ENCODE results near the gene DRD4.

DRD4 gene

DNA sequence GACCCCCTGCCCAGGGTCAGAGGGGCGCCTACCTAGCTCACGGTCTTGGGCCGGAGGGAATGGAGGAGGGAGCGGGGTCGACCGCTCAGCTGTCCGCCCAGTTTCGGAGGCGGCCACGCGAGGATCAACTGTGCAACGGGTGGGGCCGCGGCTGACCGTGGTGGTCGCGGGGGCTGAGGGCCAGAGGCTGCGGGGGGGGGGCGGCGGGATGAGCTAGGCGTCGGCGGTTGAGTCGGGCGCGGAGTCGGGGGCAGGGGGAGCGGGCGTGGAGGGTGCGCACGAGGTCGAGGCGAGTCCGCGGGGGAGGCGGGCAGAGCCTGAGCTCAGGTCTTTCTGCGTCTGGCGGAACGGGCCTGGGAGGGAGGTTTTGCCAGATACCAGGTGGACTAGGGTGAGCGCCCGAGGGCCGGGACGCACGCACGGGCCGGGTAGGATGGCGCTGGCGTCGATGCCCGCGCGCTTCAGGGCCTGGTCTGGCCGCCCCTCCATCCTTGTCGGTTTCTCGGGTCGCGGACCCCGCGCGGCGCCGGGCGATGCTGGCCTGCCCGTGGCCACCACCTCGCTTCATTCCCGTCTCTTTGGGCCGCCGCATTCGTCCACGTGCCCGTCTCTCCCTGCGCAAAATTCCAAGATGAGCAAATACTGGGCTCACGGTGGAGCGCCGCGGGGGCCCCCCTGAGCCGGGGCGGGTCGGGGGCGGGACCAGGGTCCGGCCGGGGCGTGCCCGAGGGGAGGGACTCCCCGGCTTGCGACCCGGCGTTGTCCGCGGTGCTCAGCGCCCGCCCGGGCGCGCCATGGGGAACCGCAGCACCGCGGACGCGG, at the start of gene DRD4:
Gene DRD4 (plus strand): TSS at position 759 of the 822 bp plus-strand sequence. CDS start 36 bp downstream, at position 795.
- DNase-seq = no peak

DNA sequence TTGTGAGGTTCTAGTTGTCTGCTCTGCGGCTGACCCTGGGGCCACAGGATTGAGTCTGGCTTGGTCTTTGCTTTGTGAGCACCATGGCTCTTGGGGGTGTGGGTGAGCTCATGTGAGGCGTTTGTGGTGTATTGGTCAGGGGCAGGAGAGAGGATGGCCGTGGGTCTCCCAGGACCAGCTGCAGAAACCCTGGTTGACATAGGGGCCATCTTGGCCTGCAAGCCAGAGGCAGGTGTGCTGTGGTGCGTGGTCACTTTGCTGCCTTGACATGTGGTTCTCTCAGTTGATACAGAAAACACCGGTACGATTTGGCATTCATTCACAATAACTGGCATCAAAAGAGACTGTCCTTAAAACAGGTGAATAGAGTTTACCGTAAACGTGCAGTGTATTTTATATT, 49.5 kb upstream of the DRD4 start:
- DNase-seq = no peak

DNA sequence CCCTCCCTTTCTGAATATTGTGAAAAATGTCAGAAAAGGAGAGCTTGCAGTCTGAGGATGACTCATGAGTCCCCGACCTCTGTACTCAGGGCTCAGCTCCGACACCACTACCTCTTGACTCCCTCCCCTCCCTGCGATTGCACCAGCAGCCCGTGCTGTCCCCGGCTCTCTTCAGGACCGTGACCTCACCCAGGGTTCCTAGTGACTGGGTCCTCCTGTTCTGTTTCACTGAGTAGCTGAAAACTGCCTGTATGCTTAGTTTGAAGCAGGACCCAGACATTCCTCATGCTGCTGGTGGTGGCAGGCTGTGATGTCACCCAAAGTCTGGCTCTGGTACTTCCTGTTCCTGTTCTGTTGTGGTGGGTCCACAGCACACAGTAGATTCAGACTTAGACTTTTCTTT, 49.1 kb upstream of the DRD4 start:
- no peak for DNase-seq

DNA sequence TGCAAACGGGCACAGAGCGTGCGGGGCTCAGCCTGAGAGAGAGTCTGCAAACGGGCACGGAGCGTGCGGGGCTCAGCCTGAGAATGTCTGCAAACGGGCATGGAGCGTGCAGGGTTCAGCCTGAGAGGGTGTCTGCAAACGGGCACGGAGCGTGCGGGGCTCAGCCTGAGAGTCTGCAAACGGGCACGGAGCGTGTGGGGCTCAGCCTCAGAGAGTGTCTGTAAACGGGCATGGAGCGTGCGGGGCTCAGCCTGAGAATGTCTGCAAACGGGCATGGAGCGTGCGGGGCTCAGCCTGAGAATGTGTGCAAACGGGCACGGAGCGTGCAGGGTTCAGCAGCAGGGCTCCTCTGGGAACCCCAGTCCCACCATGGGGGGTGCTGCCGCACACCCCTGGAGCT, 47.3 kb upstream of the DRD4 start:
- no peak for DNase-seq

DNA sequence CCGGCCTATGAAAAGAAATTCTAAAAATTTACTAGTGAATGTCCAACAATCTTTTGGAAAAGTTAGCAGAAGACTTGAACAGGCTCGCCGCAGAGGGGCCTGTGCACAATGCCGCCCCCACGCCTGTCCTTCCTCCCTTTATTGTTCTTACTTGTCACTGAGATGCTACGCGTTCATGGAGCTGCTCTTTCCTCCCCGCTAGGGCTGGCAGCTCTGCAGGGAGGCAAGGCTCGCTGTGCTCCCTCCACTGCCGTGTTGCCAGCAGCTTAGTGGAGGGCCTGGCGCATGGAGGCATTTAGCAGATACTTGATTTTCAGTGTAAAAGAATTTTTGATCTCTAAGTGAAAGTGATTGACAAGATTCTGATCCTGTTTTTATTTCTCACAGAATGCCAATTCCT, 46.1 kb upstream of the DRD4 start:
- no peak for DNase-seq

DNA sequence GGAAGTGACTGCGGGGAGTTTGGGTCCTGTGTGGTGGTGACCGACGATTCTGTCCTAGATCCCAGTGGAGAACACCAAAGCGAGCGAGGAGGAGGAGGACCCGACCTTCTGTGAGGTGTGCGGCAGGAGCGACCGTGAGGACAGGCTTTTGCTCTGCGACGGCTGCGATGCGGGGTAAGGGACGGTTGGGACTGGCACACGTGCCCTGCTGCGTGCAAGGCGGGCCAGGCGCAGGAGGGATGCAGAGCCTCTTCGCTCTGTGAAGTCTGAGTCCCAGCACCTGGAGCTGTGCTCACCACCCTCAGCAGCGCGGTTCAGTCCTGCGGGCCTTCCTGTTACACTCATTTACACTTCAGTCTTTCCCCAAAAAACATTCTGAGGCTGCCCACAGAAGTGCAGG, 44.6 kb upstream of the DRD4 start:
- no peak for DNase-seq

DNA sequence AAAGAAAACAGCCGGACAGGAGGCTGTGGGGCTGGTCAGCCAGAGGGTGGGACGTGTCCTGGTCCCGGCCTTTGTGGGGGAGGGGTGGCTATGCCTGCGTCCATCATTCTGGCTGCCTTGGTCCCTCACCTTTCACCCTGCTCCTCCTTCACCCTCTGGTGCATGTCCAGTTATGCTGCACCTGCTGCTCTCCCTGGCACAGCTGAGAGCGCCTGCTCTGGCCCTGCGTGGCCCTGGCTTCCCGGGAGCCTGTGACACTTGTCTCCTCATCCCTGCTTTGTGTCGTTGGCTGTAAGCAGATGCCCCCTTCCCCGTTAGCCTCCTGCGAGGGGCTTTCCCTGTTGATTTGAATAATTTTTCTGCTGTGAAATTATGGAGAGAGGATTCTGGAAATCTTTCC, 44.2 kb upstream of the DRD4 start:
- DNase-seq = no peak

DNA sequence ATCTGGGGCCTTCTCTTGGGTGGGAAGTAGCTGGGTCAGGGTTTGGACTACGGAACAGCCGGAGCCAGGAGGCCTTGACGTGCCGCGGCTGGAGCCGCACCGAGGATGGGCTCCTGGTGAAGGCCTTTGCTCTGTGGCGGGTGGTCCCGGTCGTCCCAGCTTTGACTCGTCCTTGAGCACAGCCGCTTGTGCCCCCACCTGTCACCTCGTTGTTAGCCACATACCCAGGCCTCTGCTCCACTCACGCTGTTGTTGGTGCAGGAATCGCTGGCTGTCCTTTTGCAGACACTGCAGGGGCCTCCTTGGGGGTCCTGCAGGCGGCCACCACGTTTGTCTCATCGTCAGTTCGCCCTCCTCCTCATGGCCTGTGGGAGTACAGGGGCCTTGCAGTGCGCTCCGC, 43.7 kb upstream of the DRD4 start:
- DNase-seq = no peak

DNA sequence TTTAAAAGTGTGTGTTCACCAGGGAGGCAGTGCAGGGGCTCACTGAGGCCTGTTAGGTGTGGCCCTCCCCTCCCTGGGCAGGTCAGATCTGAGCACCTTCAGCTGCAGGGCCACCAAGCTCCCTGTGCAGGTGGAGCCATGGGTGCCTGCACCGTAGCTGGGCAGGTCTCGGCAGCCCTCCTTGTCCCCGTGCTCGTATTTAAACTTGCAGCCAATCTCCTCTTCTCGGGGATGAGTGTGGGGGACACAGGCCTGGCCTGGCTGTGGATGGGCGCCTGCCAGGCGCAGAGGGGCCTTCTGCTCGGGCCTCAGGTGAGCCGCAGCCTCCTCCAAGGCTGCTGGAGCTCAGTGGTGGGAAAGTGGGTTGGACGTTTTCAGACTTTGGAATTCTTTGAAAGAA, 41.7 kb upstream of the DRD4 start:
- DNase-seq = no peak

DNA sequence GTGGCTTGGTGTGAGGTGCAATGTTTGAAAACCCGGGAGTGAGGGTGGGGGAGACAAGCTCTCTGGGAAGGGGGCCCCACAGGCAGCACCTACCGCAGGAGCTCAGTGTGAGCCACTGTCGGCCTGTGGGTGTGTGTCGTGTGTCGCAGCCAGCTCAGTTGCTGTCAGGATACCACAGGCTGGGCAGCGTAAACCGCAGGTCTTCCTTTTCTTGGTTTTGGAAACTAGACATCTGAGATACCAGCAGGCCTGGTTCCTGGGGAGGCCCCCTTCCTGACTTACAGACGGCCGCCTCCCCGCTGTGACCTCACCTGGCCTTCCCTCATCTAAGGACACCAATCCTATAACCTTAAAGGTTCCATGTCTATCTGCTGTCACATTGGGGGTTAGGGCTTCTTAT, 40.7 kb upstream of the DRD4 start:
- no peak for DNase-seq

DNA sequence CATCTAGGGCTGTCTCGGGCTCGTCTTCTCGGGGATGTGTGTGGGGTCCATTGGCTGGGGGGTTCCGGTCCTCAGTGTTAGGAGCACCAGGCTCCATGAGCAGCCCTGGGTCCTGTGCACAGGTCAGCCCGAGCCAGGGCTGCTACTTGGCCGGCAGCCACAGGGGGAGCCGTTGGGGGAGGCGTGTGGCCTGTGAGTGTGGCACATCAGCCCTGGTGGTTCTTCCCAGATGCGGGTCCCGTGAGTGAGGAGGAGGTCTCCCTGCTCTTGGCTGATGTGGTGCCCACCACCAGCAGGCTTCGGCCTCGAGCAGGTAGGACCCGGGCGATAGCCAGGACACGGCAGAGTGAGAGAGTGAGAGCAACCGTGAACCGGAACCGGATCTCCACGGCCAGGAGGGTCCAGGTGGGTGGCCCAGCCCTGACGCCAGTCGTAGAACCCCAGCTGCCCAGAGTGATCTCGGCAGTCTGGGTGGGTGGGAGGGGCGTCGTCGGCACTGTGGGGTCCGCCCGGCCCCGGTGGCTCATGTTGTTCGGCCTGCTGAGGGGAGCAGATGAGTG, 39.8 kb upstream of the DRD4 start:
- no peak for DNase-seq

DNA sequence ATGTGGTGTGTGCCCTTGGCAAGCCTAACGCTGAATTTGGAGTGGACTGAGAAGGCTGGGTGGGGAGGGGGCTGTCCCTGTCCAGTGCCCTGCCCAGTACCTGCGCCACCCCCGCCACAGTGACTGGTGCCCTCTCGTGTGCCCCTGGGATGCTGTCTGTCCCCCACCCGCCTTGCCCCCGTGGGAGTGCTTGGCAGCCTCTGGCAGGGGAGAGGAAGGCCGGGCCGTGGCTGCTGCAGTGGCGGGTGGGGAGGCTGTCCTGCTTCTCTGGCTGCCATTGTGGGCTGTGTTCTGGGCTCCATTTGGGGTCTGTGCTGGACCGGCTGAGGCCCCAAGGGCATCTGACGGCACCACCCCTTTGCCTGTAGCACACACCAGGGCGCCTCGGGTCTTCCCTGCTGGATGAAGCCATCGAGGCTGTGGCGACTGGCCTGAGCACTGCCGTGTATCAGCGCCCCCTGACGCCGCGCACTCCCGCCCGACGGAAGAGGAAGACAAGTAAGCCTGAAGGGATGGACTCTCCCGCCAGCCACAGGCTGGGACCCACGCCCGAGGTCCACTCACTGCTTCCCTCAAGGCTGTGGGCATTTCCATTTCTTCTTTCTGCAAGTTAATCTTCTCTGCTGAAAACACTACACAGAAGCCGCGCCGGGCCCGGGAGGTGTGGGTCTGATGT, 38.9 kb upstream of the DRD4 start:
- DNase-seq = no peak

DNA sequence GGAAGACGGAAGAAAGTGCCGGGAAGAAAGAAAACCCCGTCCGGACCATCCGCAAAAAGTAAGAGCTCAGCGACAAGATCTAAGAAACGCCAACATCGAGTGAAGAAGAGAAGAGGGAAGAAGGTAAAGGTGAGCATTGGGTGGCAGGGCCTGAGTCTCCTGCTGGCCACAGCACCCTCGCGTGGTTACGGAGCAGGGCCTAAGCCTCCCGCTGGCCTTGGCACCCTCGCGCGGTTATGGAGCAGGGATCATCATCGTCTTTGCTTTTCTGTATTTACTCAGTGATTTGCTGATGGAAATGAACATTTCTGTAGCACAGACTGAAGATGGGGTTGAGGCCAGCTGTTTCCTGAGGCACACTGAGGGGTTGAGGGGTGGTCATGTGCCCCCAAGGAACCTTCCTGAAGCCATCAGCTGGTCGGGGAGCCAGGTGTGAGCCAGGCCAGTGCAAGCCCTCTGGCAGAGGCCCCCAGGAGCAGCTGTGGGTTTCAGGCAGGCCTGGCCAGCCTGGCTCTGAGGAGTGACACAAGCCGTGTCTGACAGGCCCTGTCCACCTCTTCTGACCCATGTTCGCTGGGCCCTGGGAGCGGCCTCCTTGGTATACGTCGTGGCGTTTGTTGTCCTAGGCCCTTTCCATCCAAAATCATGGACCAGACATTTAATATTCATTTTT, 35.4 kb upstream of the DRD4 start:
- no peak for DNase-seq

DNA sequence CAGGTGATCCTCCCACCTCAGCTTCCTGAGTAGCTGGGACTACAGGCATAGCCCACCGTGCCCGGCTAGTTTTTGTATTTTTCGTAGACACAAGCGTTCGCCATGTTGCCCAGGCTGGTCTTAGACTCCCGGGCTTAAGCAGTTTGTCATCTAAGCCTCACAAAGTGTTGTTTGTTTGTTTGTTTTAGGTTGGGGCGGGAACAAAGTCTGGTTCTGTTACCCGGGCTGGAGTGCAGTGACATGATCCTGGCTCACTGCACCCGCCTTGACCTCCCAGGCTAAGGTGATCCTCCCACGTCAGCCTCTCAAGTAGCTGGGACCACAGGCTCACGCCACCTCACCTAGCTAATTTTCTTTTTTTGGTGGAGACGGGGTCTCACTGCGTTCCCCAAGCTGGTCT, 33.9 kb upstream of the DRD4 start:
- no peak for DNase-seq

DNA sequence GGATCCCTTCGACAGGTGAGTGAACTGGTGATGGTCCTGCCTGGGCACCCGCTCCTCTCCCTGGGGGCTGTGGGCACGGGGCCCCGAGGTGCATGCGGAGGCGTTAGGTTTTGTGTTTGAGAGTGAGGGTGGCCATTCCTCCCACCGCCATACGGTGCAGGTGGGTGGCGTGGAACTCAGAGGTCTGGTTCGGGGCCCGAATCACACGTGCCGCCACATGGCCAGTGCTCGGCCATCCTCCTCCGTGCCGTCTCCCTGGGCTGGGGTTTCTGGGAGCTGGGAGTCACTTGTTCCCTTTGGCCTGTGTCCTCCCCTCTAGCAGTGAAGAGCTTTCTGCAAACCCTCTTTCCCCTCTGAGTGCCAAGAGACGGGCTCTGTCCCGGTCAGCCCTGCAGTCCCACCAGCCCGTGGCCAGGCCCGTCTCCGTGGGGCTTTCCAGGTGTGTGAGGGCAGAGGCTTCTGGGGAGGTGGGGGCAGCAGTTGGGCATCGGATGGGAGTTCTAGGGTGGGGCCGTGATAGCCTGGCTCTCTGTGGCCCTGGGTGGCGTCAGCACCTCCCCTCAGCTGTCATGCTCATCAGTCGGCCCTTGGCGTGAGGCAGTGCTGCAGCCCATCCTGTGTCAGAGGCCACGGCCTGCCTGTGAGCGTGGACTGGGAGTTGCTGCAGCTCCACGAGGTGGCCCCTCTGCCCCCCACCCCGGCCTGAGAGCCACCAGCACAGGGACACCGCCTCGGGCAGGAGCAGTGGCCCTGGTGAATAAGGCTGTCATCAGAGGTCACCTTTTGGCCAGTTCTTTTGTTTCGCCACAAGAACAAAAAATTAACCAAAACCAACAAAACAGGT, 31.6 kb upstream of the DRD4 start:
- DNase-seq = no peak

DNA sequence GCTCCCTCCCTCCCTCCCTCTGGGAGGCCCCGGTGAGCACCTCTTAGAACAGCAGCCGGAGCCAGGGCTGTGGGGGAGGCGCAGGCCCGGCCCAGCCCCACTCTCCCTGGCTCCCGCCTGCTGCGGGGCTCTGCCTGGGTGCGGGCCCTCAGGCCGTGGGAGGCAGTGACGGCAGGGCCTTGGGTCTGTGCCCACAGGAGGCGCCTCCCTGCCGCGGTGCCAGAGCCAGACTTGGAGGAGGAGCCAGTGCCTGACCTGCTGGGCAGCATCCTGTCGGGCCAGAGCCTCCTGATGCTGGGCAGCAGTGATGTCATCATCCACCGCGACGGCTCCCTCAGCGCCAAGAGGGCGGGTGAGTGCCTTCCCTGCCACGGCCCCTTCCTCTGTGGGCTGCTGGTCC, 30.8 kb upstream of the DRD4 start:
- DNase-seq = no peak

DNA sequence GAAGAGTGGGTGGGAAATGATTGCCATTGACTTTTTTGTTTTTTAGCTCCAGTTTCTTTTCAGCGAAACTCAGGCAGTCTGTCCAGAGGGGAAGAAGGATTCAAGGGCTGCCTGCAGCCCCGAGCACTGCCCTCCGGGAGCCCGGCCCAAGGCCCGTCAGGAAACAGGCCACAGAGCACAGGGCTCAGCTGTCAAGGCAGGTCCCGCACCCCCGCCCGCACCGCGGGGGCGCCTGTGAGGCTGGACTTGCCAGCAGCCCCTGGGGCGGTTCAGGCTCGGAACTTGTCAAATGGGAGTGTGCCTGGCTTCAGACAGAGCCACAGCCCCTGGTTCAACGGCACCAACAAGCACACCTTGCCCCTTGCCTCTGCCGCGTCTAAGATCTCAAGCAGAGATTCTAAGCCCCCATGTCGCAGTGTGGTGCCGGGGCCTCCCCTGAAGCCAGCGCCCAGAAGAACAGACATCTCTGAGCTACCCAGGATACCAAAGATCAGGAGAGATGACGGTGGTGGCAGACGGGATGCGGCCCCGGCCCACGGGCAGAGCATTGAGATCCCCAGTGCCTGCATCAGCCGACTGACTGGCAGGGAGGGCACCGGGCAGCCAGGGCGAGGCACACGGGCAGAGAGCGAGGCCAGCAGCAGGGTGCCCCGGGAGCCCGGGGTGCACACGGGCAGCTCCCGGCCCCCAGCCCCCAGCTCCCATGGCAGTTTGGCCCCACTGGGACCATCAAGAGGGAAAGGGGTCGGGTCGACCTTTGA, 29.9 kb upstream of the DRD4 start:
- no peak for DNase-seq

DNA sequence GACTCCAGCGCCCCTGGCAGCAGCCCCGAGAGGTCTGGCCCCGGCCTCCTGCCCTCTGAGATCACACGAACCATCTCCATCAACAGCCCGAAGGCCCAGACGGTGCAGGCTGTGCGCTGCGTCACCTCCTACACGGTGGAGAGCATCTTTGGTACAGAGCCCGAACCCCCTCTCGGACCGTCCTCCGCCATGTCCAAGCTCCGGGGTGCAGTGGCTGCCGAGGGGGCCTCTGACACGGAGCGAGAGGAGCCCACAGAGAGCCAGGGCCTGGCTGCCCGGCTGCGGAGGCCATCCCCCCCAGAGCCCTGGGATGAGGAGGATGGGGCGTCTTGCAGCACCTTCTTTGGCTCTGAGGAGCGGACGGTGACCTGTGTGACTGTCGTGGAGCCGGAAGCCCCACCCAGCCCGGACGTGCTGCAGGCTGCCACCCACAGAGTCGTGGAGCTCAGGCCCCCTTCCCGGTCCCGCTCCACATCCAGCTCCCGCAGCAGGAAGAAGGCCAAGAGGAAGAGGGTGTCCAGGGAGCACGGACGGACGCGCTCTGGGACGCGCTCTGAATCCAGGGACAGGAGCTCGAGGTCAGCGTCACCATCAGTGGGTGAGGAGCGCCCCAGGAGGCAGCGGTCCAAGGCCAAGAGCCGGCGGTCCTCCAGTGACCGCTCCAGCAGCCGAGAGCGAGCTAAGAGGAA, 29.0 kb upstream of the DRD4 start:
- DNase-seq = no peak

DNA sequence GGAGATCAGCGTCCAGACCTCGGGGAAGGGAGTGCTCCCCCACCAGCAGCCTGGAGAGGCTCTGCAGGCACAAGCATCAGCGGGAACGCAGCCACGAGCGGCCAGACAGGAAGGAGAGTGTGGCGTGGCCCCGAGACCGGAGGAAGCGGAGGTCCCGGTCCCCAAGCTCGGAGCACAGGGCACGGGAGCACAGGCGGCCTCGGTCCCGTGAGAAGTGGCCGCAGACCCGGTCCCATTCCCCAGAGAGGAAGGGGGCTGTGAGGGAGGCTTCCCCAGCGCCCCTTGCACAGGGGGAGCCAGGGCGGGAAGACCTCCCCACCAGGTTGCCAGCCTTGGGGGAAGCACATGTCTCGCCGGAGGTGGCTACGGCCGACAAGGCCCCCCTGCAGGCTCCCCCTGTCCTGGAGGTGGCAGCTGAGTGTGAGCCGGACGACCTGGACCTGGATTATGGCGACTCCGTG, 28.2 kb upstream of the DRD4 start:
- DNase-seq = no peak

DNA sequence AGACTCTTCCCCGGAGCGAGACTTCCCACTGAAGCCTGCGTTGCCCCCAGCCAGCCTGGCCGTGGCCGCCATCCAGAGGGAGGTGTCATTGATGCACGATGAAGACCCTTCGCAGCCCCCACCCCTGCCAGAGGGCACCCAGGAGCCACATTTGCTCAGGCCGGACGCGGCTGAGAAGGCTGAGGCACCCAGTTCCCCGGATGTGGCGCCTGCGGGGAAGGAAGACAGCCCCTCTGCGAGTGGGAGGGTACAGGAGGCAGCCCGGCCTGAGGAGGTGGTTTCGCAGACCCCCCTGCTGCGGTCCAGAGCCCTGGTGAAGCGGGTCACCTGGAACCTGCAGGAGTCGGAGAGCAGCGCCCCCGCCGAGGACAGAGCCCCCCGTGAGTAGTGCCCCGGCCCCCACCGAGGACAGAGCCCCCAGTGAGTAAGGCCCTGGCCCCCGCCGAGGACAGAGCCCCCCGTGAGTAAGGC, 27.7 kb upstream of the DRD4 start:
- DNase-seq = no peak

DNA sequence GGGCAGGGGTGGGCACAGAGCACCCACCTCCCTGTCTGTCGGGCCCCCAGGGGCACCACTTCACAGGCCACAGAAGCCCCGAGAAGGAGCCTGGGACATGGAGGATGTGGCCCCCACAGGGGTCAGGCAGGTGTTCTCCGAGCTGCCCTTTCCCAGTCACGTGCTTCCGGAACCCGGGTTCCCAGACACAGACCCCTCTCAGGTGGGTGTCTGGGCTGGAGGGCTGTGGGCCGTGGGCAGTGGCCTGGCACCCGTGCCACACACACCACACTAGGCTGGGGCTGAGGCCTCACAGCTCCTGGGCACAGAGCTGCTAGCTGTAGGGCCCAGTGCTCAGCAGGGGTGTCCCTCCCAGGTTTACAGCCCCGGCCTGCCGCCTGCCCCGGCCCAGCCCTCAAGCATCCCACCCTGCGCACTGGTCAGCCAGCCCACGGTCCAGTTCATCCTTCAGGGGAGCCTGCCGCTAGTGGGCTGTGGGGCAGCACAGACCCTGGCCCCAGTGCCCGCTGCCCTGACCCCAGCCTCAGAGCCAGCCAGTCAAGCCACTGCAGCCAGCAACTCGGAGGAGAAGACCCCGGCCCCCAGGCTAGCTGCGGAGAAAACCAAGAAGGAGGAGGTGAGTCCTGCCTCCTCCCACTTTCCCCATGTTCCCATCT, 26.8 kb upstream of the DRD4 start:
- DNase-seq = no peak
